Measurements from ENCODE around the gene LAMTOR5. TPM values are rescaled to one million over a fixed set of nuclear protein-coding genes. Genes with fewer than 3 reads are reported as not detected.

The LAMTOR5 gene
- total RNA-seq, 2 experiments from 2014 or later, result 105 to 108 TPM

DNA sequence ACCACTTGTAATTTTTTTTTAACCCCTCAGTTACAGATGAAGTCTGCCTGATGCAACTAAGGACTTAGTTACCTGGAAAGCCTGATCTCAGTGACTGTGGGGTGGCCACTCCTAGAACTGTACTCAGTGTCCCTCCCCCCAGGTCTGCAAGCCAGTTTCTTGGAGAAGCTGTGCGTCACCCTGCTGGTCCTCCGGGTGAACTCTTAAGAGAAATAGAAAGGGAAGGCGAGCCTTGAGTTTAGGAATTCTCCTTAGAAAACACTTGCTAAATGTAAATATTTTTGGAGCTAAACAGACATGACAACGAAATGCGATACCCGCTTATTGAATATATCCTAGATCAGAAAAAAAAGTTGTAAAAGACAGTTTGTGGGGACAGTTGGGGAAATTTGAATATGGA, 17.4 kb downstream of the LAMTOR5 start:
- no peaks in the 10 kb centered on the region for H3K27me3 Mint-ChIP-seq
- TF ChIP-seq, protein P1, sequence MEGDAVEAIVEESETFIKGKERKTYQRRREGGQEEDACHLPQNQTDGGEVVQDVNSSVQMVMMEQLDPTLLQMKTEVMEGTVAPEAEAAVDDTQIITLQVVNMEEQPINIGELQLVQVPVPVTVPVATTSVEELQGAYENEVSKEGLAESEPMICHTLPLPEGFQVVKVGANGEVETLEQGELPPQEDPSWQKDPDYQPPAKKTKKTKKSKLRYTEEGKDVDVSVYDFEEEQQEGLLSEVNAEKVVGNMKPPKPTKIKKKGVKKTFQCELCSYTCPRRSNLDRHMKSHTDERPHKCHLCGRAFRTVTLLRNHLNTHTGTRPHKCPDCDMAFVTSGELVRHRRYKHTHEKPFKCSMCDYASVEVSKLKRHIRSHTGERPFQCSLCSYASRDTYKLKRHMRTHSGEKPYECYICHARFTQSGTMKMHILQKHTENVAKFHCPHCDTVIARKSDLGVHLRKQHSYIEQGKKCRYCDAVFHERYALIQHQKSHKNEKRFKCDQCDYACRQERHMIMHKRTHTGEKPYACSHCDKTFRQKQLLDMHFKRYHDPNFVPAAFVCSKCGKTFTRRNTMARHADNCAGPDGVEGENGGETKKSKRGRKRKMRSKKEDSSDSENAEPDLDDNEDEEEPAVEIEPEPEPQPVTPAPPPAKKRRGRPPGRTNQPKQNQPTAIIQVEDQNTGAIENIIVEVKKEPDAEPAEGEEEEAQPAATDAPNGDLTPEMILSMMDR (IDR thresholded peaks at IDR 0.05), result no peak
- ATAC-seq (ENCODE audit: poor library complexity), result no peak
- no peak overlapping the region for H3K27ac Mint-ChIP-seq
- DNase-seq, result no peak
- H3K27ac ChIP-seq (ENCODE audit: low read depth in 1 of 2, low read length in 2 of 2), result no peak overlapping the region
- no peaks in the 10 kb centered on the region for H3K9me3 ChIP-seq (ENCODE audit: control insufficient read depth in 1 of 2, insufficient read depth in 1 of 2, low read length in 2 of 2)
- no peaks in the 10 kb centered on the region for H3K27me3 ChIP-seq (ENCODE audit: control insufficient read depth in 1 of 2, insufficient read depth in 2 of 2, low read length in 2 of 2)
- no peaks in the 10 kb centered on the region for H3K4me1 Mint-ChIP-seq (ENCODE audit: low read depth)
- POLR2A ChIA-PET, result no interaction called here
- no peaks in the 10 kb centered on the region for H3K9me3 Mint-ChIP-seq
- H3K36me3 ChIP-seq (ENCODE audit: insufficient read depth, low read length), result peaks cover 4% of the 10 kb centered on the region
- H3K4me3 ChIP-seq (ENCODE audit: low read length), result no peak overlapping the region
- H3K36me3 Mint-ChIP-seq (ENCODE audit: low read depth), result peaks cover 13% of the 10 kb centered on the region
- H3K4me1 ChIP-seq (ENCODE audit: insufficient read depth, low read length), result no peaks in the 10 kb centered on the region
- H3K4me3 Mint-ChIP-seq, result no peak overlapping the region
- intact Hi-C loops (cut with DNase I, micrococcal nuclease), result no loop called here
- CTCF ChIA-PET, result no interaction called here

DNA sequence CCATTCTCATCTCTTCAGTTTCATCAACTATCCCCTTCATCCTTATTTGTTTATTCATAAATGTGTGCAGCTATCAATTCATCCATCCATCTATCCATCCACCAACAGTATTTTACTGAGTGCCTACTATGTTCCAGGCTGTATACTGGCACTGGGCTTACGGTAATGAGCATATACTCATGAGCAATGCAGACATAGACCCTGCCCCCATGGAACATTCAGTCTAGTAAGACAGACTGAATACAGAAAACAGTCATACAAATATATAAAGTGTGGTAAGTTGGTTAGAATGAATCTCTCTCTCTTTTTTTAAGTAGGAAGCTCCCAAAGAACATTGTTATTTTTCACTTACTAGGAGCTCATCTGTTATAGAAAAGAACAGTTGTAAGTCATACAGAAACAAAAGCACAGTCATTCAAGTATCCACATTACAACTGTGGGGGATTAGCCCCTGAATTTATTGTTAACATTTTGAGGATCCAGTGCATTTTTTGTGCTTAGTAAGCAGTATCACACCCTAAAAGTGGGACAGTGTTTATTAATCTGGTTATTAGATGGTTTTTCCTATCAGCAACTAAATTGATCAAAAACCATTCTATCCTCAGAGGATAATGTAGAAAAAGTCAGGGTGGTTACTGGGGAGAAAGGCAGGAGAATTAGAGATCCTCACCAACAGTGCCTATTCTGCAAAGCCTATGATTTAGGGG, 20.3 kb downstream of the LAMTOR5 start:
- H3K27ac Mint-ChIP-seq, result no peak overlapping the region
- H3K27me3 ChIP-seq (ENCODE audit: control insufficient read depth in 1 of 2, insufficient read depth in 2 of 2, low read length in 2 of 2), result no peaks in the 10 kb centered on the region
- TF ChIP-seq, protein P1 (IDR thresholded peaks at IDR 0.05), result no peak
- no peak overlapping the region for H3K4me3 ChIP-seq (ENCODE audit: low read length)
- peaks cover 17% of the 10 kb centered on the region for H3K4me1 Mint-ChIP-seq (ENCODE audit: low read depth)
- DNase-seq, result no peak
- H3K36me3 Mint-ChIP-seq (ENCODE audit: low read depth), result no peaks in the 10 kb centered on the region
- no peak overlapping the region for H3K4me3 Mint-ChIP-seq
- no peak for ATAC-seq (ENCODE audit: poor library complexity)
- ChIA-PET POLR2A (no interaction called here), CTCF (interaction anchor here (1.3 kb wide), 1 partner anchor 73 kb away, joined by 3 read pairs; no protein-coding TSS in a partner anchor)
- H3K9me3 ChIP-seq (ENCODE audit: control insufficient read depth in 1 of 2, insufficient read depth in 1 of 2, low read length in 2 of 2), result no peaks in the 10 kb centered on the region
- no peak overlapping the region for H3K27ac ChIP-seq (ENCODE audit: low read depth in 1 of 2, low read length in 2 of 2)
- no peaks in the 10 kb centered on the region for H3K36me3 ChIP-seq (ENCODE audit: insufficient read depth, low read length)
- peaks cover 16% of the 10 kb centered on the region for H3K4me1 ChIP-seq (ENCODE audit: insufficient read depth, low read length)
- no peaks in the 10 kb centered on the region for H3K27me3 Mint-ChIP-seq
- intact Hi-C loops (cut with DNase I, micrococcal nuclease), result no loop called here
- H3K9me3 Mint-ChIP-seq, result no peaks in the 10 kb centered on the region

DNA sequence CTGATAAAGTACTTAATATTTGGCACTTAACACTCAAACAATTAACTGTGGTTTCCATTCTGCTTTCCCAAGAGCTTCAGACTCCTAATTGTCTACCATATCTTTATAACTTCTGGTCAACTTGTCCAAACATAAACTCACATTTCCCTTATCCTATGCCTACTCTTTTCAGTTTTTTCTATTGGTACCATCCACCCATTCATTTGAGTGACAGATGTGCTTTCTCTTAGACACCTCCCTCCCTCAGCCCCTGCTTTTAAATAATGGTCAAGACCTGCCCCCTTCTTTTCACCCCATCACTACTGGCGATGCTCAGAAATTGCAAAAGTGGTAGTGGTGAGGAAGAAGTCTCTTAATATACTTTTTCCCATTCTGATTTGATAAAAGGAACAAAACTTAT, 22.1 kb downstream of the LAMTOR5 start:
- ChIA-PET CTCF (no interaction called here), POLR2A (no interaction called here)
- intact Hi-C loops (cut with DNase I, micrococcal nuclease), result no loop called here
- Histone ChIP-seq H3K4me3 (ENCODE audit: low read length) (no peak overlapping the region), H3K36me3 (ENCODE audit: insufficient read depth, low read length) (no peaks in the 10 kb centered on the region), H3K27me3 (ENCODE audit: control insufficient read depth in 1 of 2, insufficient read depth in 2 of 2, low read length in 2 of 2) (no peaks in the 10 kb centered on the region), H3K9me3 (ENCODE audit: control insufficient read depth in 1 of 2, insufficient read depth in 1 of 2, low read length in 2 of 2) (no peaks in the 10 kb centered on the region), H3K4me1 (ENCODE audit: insufficient read depth, low read length) (peaks cover 16% of the 10 kb centered on the region), H3K27ac (ENCODE audit: low read depth in 1 of 2, low read length in 2 of 2) (no peak overlapping the region)
- ATAC-seq (ENCODE audit: poor library complexity) (no peak), DNase-seq (no peak)
- Mint-ChIP-seq H3K4me3 (no peak overlapping the region), H3K9me3 (no peaks in the 10 kb centered on the region), H3K4me1 (ENCODE audit: low read depth) (peaks cover 17% of the 10 kb centered on the region), H3K27me3 (no peaks in the 10 kb centered on the region), H3K36me3 (ENCODE audit: low read depth) (peaks cover under 1% of the 10 kb centered on the region), H3K27ac (no peak overlapping the region)
- TF ChIP-seq, protein P1 (IDR thresholded peaks at IDR 0.05), result no peak

All from CD4-positive, alpha-beta T cell (primary cell).